GM18508 (cell line): ENCODE data around the gene S100A9.

ENCODE experiments used
- ATAC-seq: cut with Tn5 transposase; IDR thresholded peaks from one replicate; pipeline ENCODE4 v1.9.1; 2021; ENCODE audit warnings: moderate number of reproducible peaks; ENCODE audit not compliant: insufficient read depth, unreplicated experiment

S100A9 gene

DNA sequence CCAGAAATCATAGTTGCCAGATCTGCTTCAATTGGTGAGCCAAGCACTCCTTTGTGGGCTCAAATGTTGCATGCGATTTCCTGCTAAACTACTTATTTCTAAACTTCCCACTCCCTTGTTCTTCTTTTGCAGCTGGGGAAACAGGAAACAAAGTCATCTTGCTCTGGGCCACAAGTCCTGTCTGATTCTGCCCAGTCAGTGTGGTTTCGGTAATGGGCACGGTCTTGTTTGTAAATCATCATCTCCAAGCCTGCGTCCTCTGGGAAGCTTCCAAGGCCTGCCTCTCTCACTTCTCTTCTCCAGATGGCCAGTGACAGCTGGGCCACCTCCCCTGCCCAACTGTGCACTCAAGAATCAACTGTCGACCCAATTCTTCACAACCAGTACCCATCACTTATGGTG is 28.8 kb downstream of the S100A9 start:
- ATAC-seq: no peak

DNA sequence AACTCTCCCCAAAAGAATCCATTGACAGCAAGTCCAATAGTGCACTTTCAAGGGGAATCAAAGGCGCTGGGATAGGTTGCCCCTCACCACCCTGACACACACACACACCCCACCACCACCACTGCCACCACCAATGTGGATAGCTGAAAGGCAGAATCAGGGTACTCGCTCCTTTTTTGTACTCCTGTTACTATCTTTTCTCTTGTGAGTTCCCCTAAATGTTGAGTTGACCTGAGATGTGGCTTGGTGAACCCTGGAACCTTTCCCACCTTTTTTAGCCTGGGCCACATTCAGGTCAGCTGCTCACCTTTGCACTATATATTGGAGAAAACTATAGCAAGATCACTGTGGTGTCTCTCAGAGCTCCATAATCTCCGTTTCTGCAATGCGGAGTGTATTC is 29.3 kb downstream of the S100A9 start:
- ATAC-seq: no peak

GRCh38 chr1:153387785-153388184 is 30.1 kb downstream of the S100A9 start:
- ATAC-seq: no peak

DNA sequence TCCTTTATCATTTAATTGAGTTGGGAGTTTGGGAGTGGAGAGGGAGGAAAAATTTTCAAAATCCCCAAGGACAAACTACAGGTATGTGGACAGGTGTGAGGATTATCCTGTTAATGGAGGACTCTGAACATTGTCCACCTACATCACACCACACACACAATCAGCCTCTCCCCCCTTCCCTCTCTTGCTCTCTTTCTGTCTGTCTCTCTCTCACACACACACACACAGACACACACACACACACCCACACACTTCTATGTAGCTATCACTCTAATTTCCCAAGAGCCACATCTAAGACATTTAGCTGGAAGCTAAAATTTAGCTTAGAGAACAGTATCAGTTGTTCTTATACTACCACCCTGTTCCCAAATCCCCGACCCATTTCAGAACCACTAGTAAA is 31.7 kb downstream of the S100A9 start:
- ATAC-seq: no peak

GRCh38 chr1:153389973-153390879 is 32.6 kb downstream of the S100A9 start:
- no peak for ATAC-seq

- ATAC-seq: no peak
These were observed 33.5 kb downstream of the S100A9 start, which contains the start of gene S100A8 for GRCh38 chr1:153390938-153391710. S100A8 (minus strand) TSS chr1:153391073; CDS start chr1:153390535, 538 bp downstream.

DNA sequence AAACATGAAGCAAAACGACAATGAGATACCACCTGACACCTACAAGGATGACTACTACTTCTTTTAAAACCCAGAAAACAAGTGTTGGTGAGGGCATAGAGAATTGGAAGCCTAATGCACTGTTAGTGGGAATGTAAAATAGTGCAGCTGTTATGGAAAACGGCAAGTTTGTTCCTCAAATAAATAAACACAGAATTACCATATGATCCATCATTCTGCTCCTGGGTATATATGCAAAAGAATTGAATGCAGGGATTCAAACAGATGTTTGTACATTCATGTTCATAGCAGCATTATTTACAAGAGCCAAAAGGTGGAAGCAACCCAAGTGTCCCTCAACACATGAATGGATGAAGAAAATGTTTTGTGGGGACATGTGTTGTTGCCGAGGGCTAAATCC is 34.6 kb downstream of the S100A9 start:
- ATAC-seq: no peak

DNA sequence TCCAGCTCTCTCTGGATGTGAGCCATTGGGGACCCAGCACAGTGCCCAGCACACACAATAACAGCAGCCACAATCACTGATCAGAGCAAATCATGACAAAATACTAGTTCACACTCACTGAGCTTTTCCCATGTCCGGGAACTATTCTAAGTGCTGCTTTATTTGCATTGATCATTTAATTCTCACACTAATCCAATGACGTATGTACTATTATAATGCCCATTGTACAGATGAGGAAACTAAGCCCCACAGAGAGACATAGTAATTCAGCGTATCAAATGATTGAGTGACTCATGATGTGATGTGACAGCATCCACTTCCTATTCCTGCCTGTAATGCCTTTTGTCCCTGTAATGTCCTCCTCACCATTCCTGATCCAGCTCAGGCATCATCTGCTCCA is 35.2 kb downstream of the S100A9 start:
- ATAC-seq: no peak

GRCh38 chr1:153393926-153394325 is 36.3 kb downstream of the S100A9 start:
- ATAC-seq: no peak

DNA sequence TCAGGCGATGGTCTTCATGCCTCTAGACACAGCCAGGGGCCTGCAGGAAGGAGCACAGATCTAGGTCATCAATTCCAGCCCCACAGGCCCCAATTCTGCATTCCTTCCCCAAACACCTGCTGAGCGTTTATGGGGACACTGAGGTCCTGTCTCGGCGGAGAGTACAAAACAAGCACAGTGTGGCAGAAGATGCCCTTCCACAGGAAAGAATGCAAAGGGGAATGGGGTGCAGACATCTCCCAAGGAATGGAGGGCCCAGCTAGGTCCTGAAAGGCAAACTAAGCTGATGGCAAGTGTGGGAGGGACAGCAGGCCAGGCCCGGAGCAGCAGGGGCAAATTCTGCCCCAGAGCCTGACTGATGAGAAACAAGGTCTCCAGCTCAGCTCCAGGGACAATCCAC is 36.7 kb downstream of the S100A9 start:
- no peak for ATAC-seq

- ATAC-seq: no peak
These were observed 37.6 kb downstream of the S100A9 start for GRCh38 chr1:153395136-153395685.

DNA sequence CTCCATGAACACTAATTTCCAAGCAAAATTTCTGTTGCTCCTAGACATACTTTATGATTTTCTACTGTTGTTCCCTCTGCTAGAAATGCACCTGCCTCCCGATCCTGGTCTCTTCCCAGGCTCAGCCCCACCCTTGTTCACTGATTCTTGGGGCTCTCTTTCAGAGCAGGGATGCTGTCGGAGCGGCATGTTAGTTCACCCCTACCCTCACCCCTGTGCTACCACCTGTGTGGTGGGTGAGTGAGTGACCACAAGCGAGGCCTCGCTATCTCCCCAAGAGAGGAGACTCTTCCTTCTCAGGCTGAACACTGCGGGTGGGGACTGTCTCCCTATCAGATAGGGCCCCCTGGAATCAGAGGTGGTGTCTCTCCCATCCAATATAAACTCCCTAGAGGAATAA is 38.1 kb downstream of the S100A9 start:
- ATAC-seq: no peak

DNA sequence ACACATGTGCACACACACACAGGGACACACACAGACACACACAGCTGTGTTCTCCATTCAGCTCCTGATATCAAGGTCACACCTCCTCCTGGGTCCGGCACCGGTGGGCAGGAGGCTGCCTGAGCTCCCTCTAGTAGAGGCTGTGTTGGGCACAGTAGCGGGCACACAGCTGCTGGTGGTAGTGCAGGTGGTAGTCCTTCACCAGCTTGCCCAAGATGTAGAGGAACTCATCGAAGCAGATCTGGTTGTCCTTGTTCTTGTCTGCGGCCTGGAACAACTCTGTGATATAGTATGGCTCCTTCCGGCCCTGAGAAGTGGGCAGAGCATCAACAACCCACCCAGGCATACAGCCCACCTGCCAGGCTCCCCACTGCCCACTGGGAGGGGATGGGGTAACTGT is 38.8 kb downstream of the S100A9 start:
- no peak for ATAC-seq

- ATAC-seq: no peak
These were observed 39.6 kb downstream of the S100A9 start for GRCh38 chr1:153397051-153397923.

DNA sequence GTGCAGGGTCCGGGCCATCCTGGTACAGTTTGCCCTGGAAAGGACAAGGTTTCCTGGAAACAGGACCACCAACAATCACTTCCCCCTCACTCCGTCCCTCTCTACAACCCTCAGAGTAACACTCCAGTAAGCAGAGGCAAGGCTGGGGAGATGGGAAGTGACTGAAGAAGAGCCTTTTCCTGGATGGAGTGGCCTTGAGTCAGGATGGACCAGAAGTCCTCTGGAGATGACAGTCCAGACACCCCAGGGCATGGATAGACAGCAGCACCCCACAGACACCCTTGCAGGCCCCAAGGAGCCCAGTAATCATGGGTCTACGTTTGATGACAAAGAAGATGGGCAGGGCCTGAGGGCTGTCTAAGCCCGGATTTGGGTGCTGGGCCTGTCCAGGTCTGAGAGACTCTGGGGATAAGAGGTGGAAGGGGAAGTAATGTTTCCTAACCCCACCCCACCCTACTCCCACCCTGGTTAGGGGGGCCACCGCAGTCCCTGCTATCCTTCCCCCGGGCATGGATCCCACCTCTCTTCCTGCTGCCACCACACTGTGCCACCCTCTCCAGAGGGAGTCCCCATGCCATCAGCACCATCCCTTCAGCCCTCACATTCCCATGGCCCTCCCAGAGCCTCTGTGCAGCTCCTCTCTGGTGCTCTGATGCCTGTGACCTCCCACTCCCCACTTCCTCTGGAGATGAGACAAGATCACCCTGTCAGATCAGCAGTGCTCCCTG is 40.4 kb downstream of the S100A9 start:
- no peak for ATAC-seq

GRCh38 chr1:153399401-153400055 is 41.9 kb downstream of the S100A9 start:
- ATAC-seq: no peak

DNA sequence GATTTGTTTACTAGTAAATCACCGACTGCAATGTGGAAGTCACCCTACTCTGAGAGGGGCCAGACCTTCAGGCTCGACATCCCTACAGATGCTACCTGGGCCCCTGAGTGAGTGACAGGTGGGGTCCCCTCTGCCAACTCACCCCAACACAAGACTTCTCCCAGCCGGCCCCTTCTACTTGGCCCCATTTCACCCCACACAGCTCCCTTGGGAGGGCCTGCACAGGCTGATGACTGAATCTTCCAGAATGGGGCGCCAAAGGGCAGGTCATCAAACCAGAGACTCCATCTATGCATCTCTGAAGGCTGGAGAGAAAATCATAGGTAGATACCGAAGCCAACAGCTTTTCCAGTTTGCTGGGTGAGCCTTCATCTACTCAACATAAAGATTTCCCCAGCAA is 42.6 kb downstream of the S100A9 start:
- ATAC-seq: no peak

DNA sequence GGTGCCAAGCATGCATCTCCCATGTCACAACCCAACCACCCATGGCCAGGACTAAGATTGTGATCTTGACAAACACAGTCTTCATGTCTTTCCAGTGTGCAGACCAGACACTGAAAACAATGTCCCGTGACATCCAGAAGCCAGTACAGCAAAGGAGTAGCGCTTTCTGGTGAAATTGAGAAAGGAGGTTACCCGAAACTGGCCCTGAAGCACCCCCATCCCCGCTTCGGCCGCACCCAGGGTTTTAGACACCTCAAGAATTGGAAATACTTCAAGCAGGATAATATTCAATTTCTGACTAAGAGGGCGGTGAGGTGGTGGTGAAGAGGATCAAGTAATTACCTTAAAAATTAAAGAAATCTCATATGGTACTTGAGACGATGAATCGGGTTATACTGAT is 43.8 kb downstream of the S100A9 start:
- no peak for ATAC-seq

GRCh38 chr1:153402226-153402625 is 44.6 kb downstream of the S100A9 start:
- ATAC-seq: no peak
